Testis (tissue), 3 donors: ENCODE data around the gene STAMBPL1. TPM values are rescaled to one million over a fixed set of nuclear protein-coding genes. Genes with fewer than 3 reads are reported as not detected.

ENCODE experiments used
- DNase-seq: peaks from one replicate; pipeline ENCODE4 v3.0.0-alpha.2; 2019
- H3K27ac ChIP-seq, 2 donors: fragments of 200-600 bp; sonication (generic); one replicate each; pipeline ENCODE4 v1.5.1; 2019
- H3K27me3 ChIP-seq: fragments of 200-600 bp; sonication (generic); one replicate; pipeline ENCODE4 v1.5.1; 2019
- H3K36me3 ChIP-seq: fragments of 200-600 bp; sonication (generic); one replicate; pipeline ENCODE4 v1.5.1; 2017; ENCODE audit warnings: low read depth; ENCODE audit errors: missing control alignments
- H3K4me1 ChIP-seq: fragments of 200-600 bp; sonication (generic); one replicate; pipeline ENCODE4 v1.5.1; 2019
- H3K4me3 ChIP-seq, 2 donors: fragments of 200-600 bp; sonication (generic); one replicate each; pipeline ENCODE4 v1.5.1; 2017 to 2019
- H3K9me3 ChIP-seq: fragments of 200-600 bp; sonication (generic); one replicate; pipeline ENCODE4 v1.5.1; 2017
- CTCF ChIP-seq, 3 experiments: fragments of 450-650 bp in 2 of 3; fragments of 200-600 bp in 1 of 3; sonication (generic) in 1 of 3; IDR thresholded peaks; one replicate each; pipeline ENCODE4 v1.5.1; 2016 to 2019; ENCODE audit warnings: antibody characterized with exemption in 3 of 3, mild to moderate bottlenecking in 2 of 3, moderate library complexity in 1 of 3
- POLR2A ChIP-seq: fragments of 450-650 bp; IDR thresholded peaks from one replicate; pipeline ENCODE4 v1.6.1; 2017; ENCODE audit warnings: antibody characterized with exemption, mild to moderate bottlenecking, moderate library complexity
- WGBS, 2 donors: methylation state at CpG; one replicate each; pipeline ENCODE4 v1.1.5; 2018; 5-methylcytosine and 5-hydroxymethylcytosine counted together
- intact Hi-C: fragments of 100-400 bp; cut with DNase I; formaldehyde crosslinking; loops from one replicate; pipeline ENCODE4 v1.15.1; 2023; ENCODE audit warnings: low total_unique reads
- polyA plus RNA-seq: library from polyadenylated mRNA; stranded (reverse); fragments of 350-450 nt; fragmentation: Illumina TruSeq; extraction: RNeasy Lipid Tissue Mini Kit (QIAGEN cat#74804); gene quantifications from one replicate; pipeline ENCODE4 v1.2.3, GENCODE V29; 2014; ENCODE audit warnings: low read depth, low replicate concordance; ENCODE audit not compliant: insufficient read depth
- total RNA-seq, 2 donors: library from RNA; depleted of rRNA; stranded (reverse); fragments of >200 nt; gene quantifications; one replicate each; pipeline ENCODE4 v1.2.3, GENCODE V29; 2016

The STAMBPL1 gene
- total and polyA plus RNA-seq, 3 donors from 2014 or later: 20.0 to 37.5 (median 32.3) TPM

- no peak for TF ChIP-seq CTCF (IDR thresholded peaks at IDR 0.05)
- no peak for TF ChIP-seq POLR2A
- no peaks in the 10 kb centered on the region for H3K4me1 ChIP-seq
- no peak for DNase-seq
- H3K36me3 ChIP-seq: no peaks in the 10 kb centered on the region
- WGBS, 2 donors: 52 to 57% methylated on average over 5 of the region's 5 CpGs
- H3K9me3 ChIP-seq: no peaks in the 10 kb centered on the region
- H3K27me3 ChIP-seq: no peaks in the 10 kb centered on the region
- no peak overlapping the region for H3K27ac ChIP-seq
- intact Hi-C loops: no loop called here
- no peak overlapping the region for H3K4me3 ChIP-seq
Measured at GRCh38 chr10:88913788-88914187, 33.7 kb downstream of the STAMBPL1 start.

GRCh38 chr10:88915781-88916180, 35.7 kb downstream of the STAMBPL1 start:
- no peaks in the 10 kb centered on the region for H3K36me3 ChIP-seq
- no peak overlapping the region for H3K4me3 ChIP-seq
- TF ChIP-seq POLR2A: no peak
- TF ChIP-seq CTCF (IDR thresholded peaks at IDR 0.05): no peak
- no peak overlapping the region for H3K27ac ChIP-seq
- intact Hi-C loops: no loop called here
- no peaks in the 10 kb centered on the region for H3K27me3 ChIP-seq
- no peaks in the 10 kb centered on the region for H3K9me3 ChIP-seq
- no peak for DNase-seq
- H3K4me1 ChIP-seq: no peaks in the 10 kb centered on the region
- 81 to 87% methylated on average over 2 of the region's 2 CpGs for WGBS, 2 donors

DNA sequence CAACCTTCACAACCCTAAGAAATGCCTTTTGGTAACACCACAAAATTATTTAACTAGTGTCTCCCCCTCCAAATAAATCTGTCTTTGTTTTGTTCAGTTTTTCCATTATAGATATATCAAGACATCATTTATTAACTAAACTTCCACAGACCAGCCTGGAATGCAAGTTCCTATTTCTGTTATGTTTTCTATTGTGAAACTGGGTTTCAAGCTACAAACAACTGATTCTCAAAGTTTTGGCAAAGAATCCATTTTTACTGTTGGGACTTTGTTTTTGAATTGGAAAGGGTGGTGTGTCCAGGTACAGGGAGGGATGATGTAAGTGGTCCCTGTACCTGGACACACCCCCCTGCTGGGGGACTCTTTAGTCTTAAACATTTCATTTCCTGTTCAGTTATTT, 36.2 kb downstream of the STAMBPL1 start:
- TF ChIP-seq CTCF (IDR thresholded peaks at IDR 0.05) (no peak), POLR2A (no peak)
- DNase-seq: no peak
- H3K4me3 ChIP-seq: no peak overlapping the region
- no peak overlapping the region for H3K27ac ChIP-seq
- H3K36me3 ChIP-seq: no peaks in the 10 kb centered on the region
- H3K4me1 ChIP-seq: no peaks in the 10 kb centered on the region
- no peaks in the 10 kb centered on the region for H3K27me3 ChIP-seq
- intact Hi-C loops: no loop called here
- no peaks in the 10 kb centered on the region for H3K9me3 ChIP-seq

GRCh38 chr10:88916986-88917385, 36.9 kb downstream of the STAMBPL1 start:
- Histone ChIP-seq H3K36me3 (no peaks in the 10 kb centered on the region), H3K27me3 (no peaks in the 10 kb centered on the region), H3K4me1 (no peaks in the 10 kb centered on the region), H3K4me3 (no peak overlapping the region), H3K27ac (no peak overlapping the region), H3K9me3 (no peaks in the 10 kb centered on the region)
- intact Hi-C loops: no loop called here
- 89 to 94% methylated on average over 3 of the region's 3 CpGs for WGBS, 2 donors
- DNase-seq: no peak
- TF ChIP-seq POLR2A: no peak
- TF ChIP-seq CTCF (IDR thresholded peaks at IDR 0.05): no peak

GRCh38 chr10:88918191-88918905, 38.3 kb downstream of the STAMBPL1 start:
- WGBS, 2 donors: 91 to 95% methylated on average over 3 of the region's 3 CpGs
- no peak overlapping the region for H3K27ac ChIP-seq
- no peak overlapping the region for H3K4me3 ChIP-seq
- intact Hi-C loops: no loop called here
- no peaks in the 10 kb centered on the region for H3K36me3 ChIP-seq
- DNase-seq: no peak
- H3K9me3 ChIP-seq: no peaks in the 10 kb centered on the region
- no peaks in the 10 kb centered on the region for H3K27me3 ChIP-seq
- H3K4me1 ChIP-seq: no peaks in the 10 kb centered on the region
- TF ChIP-seq POLR2A: no peak
- no peak for TF ChIP-seq CTCF (IDR thresholded peaks at IDR 0.05)
